Daoy (cell line): Measurements from ENCODE around the gene IFFO2. TPM values are rescaled to one million over a fixed set of nuclear protein-coding genes. Genes with fewer than 3 reads are reported as not detected.

Experiments used
- DNase-seq: peaks from one replicate; pipeline ENCODE4 v3.0.0-alpha.2; 2015; ENCODE audit warnings: low read depth
- total RNA-seq: library from RNA; depleted of rRNA; stranded (reverse); fragments of >200 nt; shearing (Covaris generic); gene quantifications from 2 replicates; pipeline ENCODE4 v1.2.3, GENCODE V29; 2014

Gene IFFO2
- total RNA-seq, 1 experiment from 2014 or later: 34.1 TPM

GRCh38 chr1:18919197-18919905 is 37.1 kb downstream of the IFFO2 start:
- no peak for DNase-seq

GRCh38 chr1:18918417-18918816 is 38.1 kb downstream of the IFFO2 start:
- no peak for DNase-seq

- DNase-seq: no peak
Observed at GRCh38 chr1:18917071-18917799, 39.2 kb downstream of the IFFO2 start.

- DNase-seq: no peak
Observed at GRCh38 chr1:18915341-18915740, 41.1 kb downstream of the IFFO2 start.

- peak; percentile 86 for DNase-seq
Observed at GRCh38 chr1:18913065-18913835, 43.2 kb downstream of the IFFO2 start.

GRCh38 chr1:18912550-18912949 is 43.9 kb downstream of the IFFO2 start:
- no peak for DNase-seq

- no peak for DNase-seq
Observed at GRCh38 chr1:18908911-18909771, 47.3 kb downstream of the IFFO2 start.

GRCh38 chr1:18907917-18908845 is 48.3 kb downstream of the IFFO2 start:
- DNase-seq: no peak

- peak; percentile 55 for DNase-seq
Observed at GRCh38 chr1:18907021-18907916, 49.2 kb downstream of the IFFO2 start.

- DNase-seq: no peak
Observed at GRCh38 chr1:18903291-18903756, 53.2 kb downstream of the IFFO2 start.

GRCh38 chr1:18902523-18903290 is 53.8 kb downstream of the IFFO2 start, which contains the start of gene ALDH4A1:
TSS of gene ALDH4A1 (minus strand) at chr1:18902555. CDS start at chr1:18902523, 32 bp downstream.
- peak; percentile 99 for DNase-seq

GRCh38 chr1:18901952-18902522 is 54.4 kb downstream of the IFFO2 start:
- DNase-seq: peak; percentile 41

- DNase-seq: no peak
Observed at GRCh38 chr1:18901147-18901951, 55.1 kb downstream of the IFFO2 start.

- no peak for DNase-seq
Observed at GRCh38 chr1:18900303-18900841, 56.1 kb downstream of the IFFO2 start.

GRCh38 chr1:18899363-18900049 is 57.0 kb downstream of the IFFO2 start:
- DNase-seq: no peak

GRCh38 chr1:18898567-18898966 is 57.9 kb downstream of the IFFO2 start:
- DNase-seq: no peak
